ENCODE data around the gene GNAZ.

The GNAZ gene

GRCh38 chr22:23063539-23064380 is 6.6 kb upstream of the GNAZ start:
- DNase-seq (ENCODE audit: low read depth in 4 of 4, low spot score in 1 of 4), result no peak

GRCh38 chr22:23064381-23065068 is 5.8 kb upstream of the GNAZ start:
- no peak for DNase-seq (ENCODE audit: low read depth in 4 of 4, low spot score in 1 of 4)

- no peak for DNase-seq (ENCODE audit: low read depth in 4 of 4, low spot score in 1 of 4)
These were observed 5.3 kb upstream of the GNAZ start for GRCh38 chr22:23065069-23065451.

- DNase-seq (ENCODE audit: low read depth in 4 of 4, low spot score in 1 of 4), result no peak
These were observed 4.7 kb upstream of the GNAZ start for GRCh38 chr22:23065495-23066122.

GRCh38 chr22:23066200-23067022 is 3.9 kb upstream of the GNAZ start:
- no peak for DNase-seq (ENCODE audit: low read depth in 4 of 4, low spot score in 1 of 4)

- DNase-seq (ENCODE audit: low read depth in 4 of 4, low spot score in 1 of 4), result no peak
These were observed 3.2 kb upstream of the GNAZ start for GRCh38 chr22:23067023-23067650.

GRCh38 chr22:23067691-23068090 is 2.6 kb upstream of the GNAZ start:
- DNase-seq (ENCODE audit: low read depth in 4 of 4, low spot score in 1 of 4), result no peak

GRCh38 chr22:23068096-23068831 is 2.1 kb upstream of the GNAZ start:
- DNase-seq (ENCODE audit: low read depth in 4 of 4, low spot score in 1 of 4), result no peak

- DNase-seq (ENCODE audit: low read depth in 4 of 4, low spot score in 1 of 4), result no peak
These were observed 1.4 kb upstream of the GNAZ start for GRCh38 chr22:23068832-23069385.

- DNase-seq (ENCODE audit: low read depth in 4 of 4, low spot score in 1 of 4), result peak; percentile 64 to 85 (median 81)
These were observed 589 bp upstream of the GNAZ start for GRCh38 chr22:23069502-23070357.

GRCh38 chr22:23071230-23072076 is 1.1 kb downstream of the GNAZ start:
- DNase-seq (ENCODE audit: low read depth in 4 of 4, low spot score in 1 of 4), result no peak

GRCh38 chr22:23072077-23072910 is 2.0 kb downstream of the GNAZ start:
- no peak for DNase-seq (ENCODE audit: low read depth in 4 of 4, low spot score in 1 of 4)

- DNase-seq (ENCODE audit: low read depth in 4 of 4, low spot score in 1 of 4), result no peak
These were observed 2.7 kb downstream of the GNAZ start for GRCh38 chr22:23072911-23073491.

- no peak for DNase-seq (ENCODE audit: low read depth in 4 of 4, low spot score in 1 of 4)
These were observed 3.4 kb downstream of the GNAZ start for GRCh38 chr22:23073526-23074229.

- DNase-seq (ENCODE audit: low read depth in 4 of 4, low spot score in 1 of 4), result no peak
These were observed 4.1 kb downstream of the GNAZ start for GRCh38 chr22:23074451-23074850.

- DNase-seq (ENCODE audit: low read depth in 4 of 4, low spot score in 1 of 4), result no peak
These were observed 4.7 kb downstream of the GNAZ start for GRCh38 chr22:23075050-23075449.

Measured in stimulated activated CD4-positive, alpha-beta T cell treated with anti-CD3 and anti-CD28 coated beads, Interleukin-1b, Interleukin-23, amount 100 ng/mL, for 24 hours (primary cell).